Nephron (organoid): ENCODE results near the gene WNT5B.

Source experiments
- H3K27ac Mint-ChIP-seq, 3 experiments: 2 replicates each; pipeline ENCODE4 v1.8.0; 2020; ENCODE audit warnings: mixed read lengths in 3 of 3, mild to moderate bottlenecking in 2 of 3, moderate library complexity in 1 of 3
- H3K27me3 Mint-ChIP-seq: 2 replicates; pipeline ENCODE4 v1.8.0; 2021; ENCODE audit warnings: low read depth, mild to moderate bottlenecking, moderate library complexity, mixed read lengths
- H3K36me3 Mint-ChIP-seq: 2 replicates; pipeline ENCODE4 v1.8.0; 2020; ENCODE audit warnings: low read depth, mixed read lengths
- H3K4me1 Mint-ChIP-seq: 2 replicates; pipeline ENCODE4 v1.8.0; 2020; ENCODE audit warnings: mixed read lengths
- H3K4me3 Mint-ChIP-seq, 3 experiments: 2 replicates each; pipeline ENCODE4 v1.8.0; 2020; ENCODE audit warnings: mild to moderate bottlenecking in 3 of 3, mixed read lengths in 3 of 3, moderate library complexity in 2 of 3
- H3K9me3 Mint-ChIP-seq: 2 replicates; pipeline ENCODE4 v1.8.0; 2020; ENCODE audit warnings: mixed read lengths
- CTCF ChIP-seq, 3 experiments: fragments of 200-600 bp; sonication (generic); IDR thresholded peaks; one replicate each; pipeline ENCODE4 v1.5.0; 2021; ENCODE audit warnings: antibody characterized with exemption in 3 of 3; ENCODE audit not compliant: unreplicated experiment in 3 of 3

Gene WNT5B

GRCh38 chr12:1604464-1604863 lies 24.6 kb upstream of the WNT5B start:
- Mint-ChIP-seq H3K9me3 (no peaks in the 10 kb centered on the region), H3K36me3 (no peaks in the 10 kb centered on the region), H3K27me3 (no peaks in the 10 kb centered on the region), H3K4me1 (peaks cover 38% of the 10 kb centered on the region), H3K4me3 (peak overlapping the region; percentile 23 to 65 (median 44)), H3K27ac (peak overlapping the region; percentile 22 to 62 (median 61))
- TF ChIP-seq CTCF (IDR thresholded peaks at IDR 0.05; ENCODE audit: unreplicated experiment in 3 of 3) = no peak

GRCh38 chr12:1605129-1606020 lies 23.7 kb upstream of the WNT5B start:
- TF ChIP-seq CTCF (IDR thresholded peaks at IDR 0.05; ENCODE audit: unreplicated experiment in 3 of 3) = peak; percentile 64 to 80 (median 78)
- peaks cover 38% of the 10 kb centered on the region for H3K4me1 Mint-ChIP-seq
- H3K27me3 Mint-ChIP-seq = no peaks in the 10 kb centered on the region

GRCh38 chr12:1606021-1606622 lies 22.9 kb upstream of the WNT5B start:
- peak overlapping the region; percentile 88 to 92 (median 90) for H3K27ac Mint-ChIP-seq
- no peaks in the 10 kb centered on the region for H3K9me3 Mint-ChIP-seq
- H3K36me3 Mint-ChIP-seq = no peaks in the 10 kb centered on the region
- peak overlapping the region; percentile 81 to 83 (median 81) for H3K4me3 Mint-ChIP-seq
- H3K27me3 Mint-ChIP-seq = peaks cover 2% of the 10 kb centered on the region
- TF ChIP-seq CTCF (IDR thresholded peaks at IDR 0.05; ENCODE audit: unreplicated experiment in 3 of 3) = no peak
- peaks cover 38% of the 10 kb centered on the region for H3K4me1 Mint-ChIP-seq

More at GRCh38 chr12:1605129-1606020, 23.7 kb upstream of the WNT5B start:
- Mint-ChIP-seq H3K9me3 (no peaks in the 10 kb centered on the region), H3K36me3 (no peaks in the 10 kb centered on the region), H3K27ac (peak overlapping the region; percentile 88 to 92 (median 90)), H3K4me3 (peak overlapping the region; percentile 81 to 83 (median 81))

GRCh38 chr12:1607940-1608712 lies 20.9 kb upstream of the WNT5B start:
- Mint-ChIP-seq H3K4me3 (peak overlapping the region in 1 of 3 experiments; percentile 36), H3K4me1 (peaks cover 50% of the 10 kb centered on the region), H3K36me3 (no peaks in the 10 kb centered on the region), H3K27me3 (peaks cover 11% of the 10 kb centered on the region), H3K27ac (peak overlapping the region in 2 of 3 experiments; percentile 23 to 57), H3K9me3 (no peaks in the 10 kb centered on the region)
- no peak for TF ChIP-seq CTCF (IDR thresholded peaks at IDR 0.05; ENCODE audit: unreplicated experiment in 3 of 3)

GRCh38 chr12:1608713-1609119 lies 20.3 kb upstream of the WNT5B start:
- H3K9me3 Mint-ChIP-seq = no peaks in the 10 kb centered on the region
- H3K27me3 Mint-ChIP-seq = peaks cover 13% of the 10 kb centered on the region
- H3K4me1 Mint-ChIP-seq = peaks cover 45% of the 10 kb centered on the region
- H3K36me3 Mint-ChIP-seq = no peaks in the 10 kb centered on the region
- H3K27ac Mint-ChIP-seq = peak overlapping the region in 2 of 3 experiments; percentile 23 to 57
- TF ChIP-seq CTCF (IDR thresholded peaks at IDR 0.05; ENCODE audit: unreplicated experiment in 3 of 3) = no peak
- no peak overlapping the region for H3K4me3 Mint-ChIP-seq
